Hematopoietic multipotent progenitor cell treated with erythropoietin and hydrocortisone succinate and interleukin-3 and kit ligand, for 6 days (in vitro differentiated cells): ENCODE data around the gene TWSG1.
"Not testable (repeated sequence)": the region's sequence is repeated elsewhere in the genome, so short reads cannot be mapped to it uniquely, and the experiment has no call there.

Experiments used
- DNase-seq: peaks from one replicate; pipeline ENCODE4 v3.0.0-alpha.2; 2015

The TWSG1 gene

DNA sequence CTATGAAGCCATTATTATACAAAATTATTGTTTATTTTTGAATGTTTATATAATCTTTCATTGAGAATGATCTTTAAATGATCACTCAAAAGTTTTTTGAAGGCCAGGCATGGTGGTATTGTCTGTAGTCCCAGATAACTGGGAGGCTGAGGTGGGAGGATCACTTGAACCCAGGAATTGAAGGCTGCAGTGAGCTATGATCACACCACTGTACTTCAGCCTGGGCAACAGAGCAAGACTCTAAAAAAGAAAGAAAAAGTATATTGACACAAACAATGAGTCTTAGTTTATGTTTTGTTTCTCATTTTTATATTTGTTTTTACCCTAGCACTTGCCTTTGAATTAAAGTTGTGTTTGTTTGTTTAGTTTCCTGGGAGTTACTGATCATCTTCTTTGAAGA lies 2.3 kb downstream of the TWSG1 start:
- DNase-seq: no peak

DNA sequence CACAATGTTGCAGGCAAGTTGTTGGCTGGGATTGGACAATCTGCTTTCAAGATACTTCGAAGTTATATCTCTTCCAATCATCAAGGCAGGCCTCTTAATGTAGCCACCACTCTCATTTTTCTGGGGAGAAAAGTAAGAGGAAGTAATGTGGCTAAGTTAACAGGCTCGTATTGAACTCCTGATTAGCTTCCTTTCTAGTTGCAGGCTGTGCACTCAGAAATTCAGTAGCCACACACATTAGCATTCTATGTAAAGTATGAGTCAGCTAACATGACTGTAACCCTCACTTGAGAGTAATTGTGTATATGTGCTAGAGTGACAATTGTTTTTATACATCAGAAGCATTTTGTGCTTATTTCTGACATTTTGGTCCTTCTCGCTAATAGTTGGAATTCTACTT lies 3.3 kb downstream of the TWSG1 start:
- DNase-seq: peak; percentile 79

DNA sequence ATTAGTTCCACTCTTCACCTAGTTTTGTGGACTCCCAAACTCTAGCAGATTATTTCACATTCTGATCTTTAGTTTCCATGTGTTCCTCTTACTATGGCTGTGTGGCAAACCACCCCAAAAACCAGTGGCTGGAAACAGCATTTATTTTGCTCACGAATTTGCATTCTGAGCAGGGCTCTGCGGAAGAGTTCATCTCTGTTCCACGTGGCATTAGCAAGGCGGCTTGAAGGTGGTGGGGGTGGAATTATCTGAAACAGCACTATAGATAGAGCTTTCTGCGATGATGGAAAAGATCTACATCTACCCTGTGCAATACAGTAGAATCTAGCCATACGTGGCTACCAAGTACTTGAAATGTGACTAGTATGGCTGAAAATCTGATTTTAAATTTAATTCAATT lies 5.9 kb downstream of the TWSG1 start:
- no peak for DNase-seq

DNA sequence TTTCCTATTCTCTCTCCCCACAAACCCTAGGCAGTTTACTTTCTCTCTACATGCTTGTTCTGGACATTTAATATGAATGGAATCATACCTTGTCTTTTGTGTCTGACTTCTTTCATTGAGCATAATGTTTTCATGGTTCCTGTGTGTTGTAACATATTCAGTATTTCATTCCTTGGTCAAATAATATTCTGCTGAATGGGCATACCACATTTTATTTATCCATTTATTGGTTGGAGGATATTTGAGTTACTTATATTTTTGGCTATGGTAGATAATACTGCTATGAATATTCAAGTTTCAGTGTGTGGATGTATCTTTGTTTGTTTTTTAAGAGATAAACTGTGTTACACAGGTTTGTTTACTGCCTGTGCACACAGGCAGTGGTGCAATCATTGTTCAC lies 9.0 kb downstream of the TWSG1 start:
- DNase-seq: no peak

DNA sequence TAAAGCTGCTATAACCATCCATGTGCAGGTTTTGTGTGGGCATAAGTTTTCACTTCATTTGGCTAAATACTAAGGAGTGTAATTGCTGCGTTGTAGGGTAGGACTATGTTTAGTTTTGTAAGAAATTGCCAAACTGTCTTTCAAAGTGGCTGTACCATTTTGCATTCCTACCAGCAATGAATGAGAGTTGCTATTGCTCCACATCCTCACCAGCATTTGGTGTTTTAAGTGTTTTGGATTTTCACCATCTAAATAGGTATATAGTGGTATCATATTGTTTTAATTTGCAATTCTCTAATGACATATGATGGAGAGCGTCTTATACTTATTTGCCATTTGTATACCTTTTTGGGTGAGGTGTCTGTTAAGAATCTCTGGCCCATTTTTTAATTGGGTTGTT lies 12.2 kb downstream of the TWSG1 start:
- no peak for DNase-seq

DNA sequence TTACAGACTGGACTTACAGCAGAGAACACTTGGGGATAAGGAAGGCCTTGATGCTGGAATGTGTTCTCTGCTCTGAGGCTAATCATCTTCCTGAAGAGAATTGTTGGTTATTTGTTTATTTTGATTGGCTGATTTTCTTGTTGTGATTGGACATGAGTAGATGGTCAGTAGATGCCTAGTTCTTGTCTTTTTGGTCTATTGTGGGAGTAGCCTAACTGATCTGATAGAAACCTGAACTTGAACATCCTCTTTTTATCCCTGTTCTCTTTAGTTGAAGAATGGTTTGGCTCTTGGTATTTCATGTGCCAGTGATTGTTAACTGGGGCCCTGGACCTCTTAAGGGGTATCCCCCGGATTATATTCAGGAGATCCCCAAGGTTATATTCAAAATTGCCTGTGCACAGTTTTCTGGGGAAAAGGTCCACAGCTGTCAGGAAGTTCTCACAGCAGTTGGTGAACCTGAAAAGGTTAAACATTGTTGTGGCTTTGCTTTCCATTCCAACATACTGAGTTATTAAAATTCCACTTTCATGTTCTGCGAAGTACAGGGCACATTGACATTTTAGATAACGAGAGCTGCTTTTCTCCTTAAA lies 13.6 kb downstream of the TWSG1 start:
- no peak for DNase-seq

DNA sequence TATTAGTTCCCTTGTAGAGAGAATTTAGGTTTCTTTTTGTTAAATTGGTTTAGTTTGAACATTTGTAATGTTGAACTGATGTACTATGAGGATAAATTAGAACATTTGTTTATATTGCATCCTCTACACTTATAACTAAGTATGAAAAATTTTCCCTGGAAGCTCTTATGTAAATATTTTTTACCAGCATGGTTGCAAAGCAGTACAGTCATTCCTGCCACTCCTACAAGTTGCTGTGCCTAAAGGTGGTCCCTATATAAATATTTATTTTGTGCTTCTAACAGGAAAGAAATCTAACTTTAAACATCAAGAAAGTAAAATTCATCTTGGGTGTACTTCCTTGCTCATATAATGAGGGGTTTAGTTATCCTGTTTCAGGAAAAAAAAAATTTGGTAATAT lies 14.2 kb downstream of the TWSG1 start:
- DNase-seq: no peak

DNA sequence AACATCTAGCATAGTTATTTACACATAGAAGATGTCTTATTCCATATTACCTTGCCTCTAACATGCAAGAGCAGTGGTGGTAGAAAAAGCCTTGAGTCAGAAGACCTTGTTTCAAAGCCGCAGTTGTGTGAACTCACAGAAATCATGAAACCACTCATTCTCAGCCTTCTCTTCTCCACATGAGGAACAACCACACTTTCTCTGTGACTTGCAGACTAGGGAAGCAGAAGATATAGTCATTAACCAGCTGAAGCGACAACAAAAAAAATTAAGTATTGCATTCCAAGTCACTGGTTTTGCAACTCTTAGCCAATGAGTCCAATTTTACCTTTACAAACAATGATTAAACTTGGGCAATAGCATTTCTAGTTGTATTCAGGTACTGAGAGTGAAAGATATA lies 19.0 kb downstream of the TWSG1 start:
- DNase-seq: peak; percentile 50

DNA sequence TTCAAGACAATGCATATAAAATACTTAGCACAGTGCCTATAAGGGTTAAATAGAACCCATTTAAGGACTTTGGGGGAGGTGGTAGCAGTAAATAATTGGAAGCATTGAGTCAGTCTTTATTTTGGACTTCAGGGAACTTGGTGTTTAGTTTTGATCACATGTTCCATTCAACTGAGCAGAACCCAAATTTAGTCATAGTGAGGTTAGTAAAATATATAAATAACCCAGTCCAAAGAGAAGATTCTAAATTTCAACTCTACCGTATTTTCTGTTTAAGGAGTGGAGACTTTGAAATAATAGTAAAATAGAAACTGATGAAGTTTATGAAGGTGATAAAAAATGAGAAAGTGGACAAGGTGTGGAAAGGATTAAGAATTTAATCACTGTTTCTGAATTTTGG lies 19.7 kb downstream of the TWSG1 start:
- DNase-seq: no peak

DNA sequence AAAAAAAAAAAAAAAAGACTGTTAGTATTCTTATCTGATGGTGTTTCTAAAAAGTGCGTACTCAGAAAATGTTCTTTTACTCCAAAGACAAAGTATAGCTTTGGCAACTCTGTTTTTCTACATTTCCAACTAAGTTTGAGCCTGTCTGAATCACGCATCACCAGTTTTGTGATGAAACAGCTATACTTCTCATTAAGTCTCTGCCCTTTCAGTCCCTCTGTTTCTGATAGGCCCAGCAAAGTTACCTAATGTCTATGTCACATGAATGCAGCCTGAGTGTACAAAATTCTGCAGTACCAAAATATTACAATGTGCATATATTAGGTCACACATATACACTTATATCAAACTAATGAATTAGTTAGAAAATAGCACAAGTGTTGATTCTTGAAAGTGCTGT lies 22.4 kb downstream of the TWSG1 start:
- peak; percentile 13 for DNase-seq

DNA sequence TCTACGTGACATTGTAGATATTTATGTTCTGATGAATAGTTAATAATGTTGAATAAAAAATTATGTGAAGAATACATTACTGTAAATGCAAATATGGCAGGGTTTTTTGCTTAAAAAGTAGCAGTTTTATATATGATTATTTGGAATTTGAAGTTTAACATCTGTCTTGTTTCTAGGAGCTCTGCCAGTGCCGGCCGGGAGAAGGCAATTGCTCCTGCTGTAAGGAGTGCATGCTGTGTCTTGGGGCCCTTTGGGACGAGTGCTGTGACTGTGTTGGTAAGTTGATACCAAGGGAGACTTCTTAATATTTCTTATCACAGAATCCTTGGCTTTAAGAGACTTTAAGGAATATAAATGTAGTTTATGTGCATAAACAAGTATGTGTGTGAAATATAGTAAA lies 25.2 kb downstream of the TWSG1 start:
- no peak for DNase-seq

DNA sequence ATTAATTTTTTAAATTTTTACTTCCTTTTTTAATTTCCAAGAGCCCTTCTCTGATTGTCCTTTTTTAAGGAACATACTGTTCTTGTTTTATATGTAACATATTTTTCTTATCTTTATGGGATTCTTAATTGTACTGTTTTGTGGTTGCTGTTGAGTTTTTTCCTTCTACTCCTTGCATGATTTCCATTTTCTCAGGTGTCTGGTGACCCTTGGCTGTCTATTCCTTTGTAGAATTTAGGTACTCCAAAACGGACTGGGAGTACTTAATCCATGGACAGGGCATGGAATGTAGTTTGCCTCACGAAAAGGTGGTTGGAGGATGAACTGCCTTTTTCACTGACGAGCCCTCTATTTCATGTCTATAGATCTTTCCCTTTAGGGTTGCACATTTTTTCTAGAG lies 26.6 kb downstream of the TWSG1 start:
- no peak for DNase-seq

DNA sequence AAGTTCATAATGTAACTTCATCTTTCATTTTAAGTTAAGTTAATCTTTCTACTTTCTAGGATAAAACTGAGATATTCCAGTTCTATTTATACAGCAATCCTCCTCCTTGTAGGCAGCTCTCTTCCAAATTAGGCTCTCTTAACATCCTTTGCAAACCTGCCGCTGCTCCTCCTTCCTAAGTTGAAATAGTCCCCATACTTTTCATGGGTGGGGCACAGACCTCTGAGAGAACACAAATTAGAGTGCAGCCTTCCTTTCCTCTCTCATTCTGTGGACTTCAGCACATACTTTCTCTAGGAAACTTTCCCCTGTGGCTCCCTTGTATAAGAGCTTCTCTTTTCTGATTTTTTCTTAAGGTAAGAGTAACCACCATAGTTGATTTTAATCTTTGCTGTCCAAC lies 28.3 kb downstream of the TWSG1 start:
- DNase-seq: no peak

DNA sequence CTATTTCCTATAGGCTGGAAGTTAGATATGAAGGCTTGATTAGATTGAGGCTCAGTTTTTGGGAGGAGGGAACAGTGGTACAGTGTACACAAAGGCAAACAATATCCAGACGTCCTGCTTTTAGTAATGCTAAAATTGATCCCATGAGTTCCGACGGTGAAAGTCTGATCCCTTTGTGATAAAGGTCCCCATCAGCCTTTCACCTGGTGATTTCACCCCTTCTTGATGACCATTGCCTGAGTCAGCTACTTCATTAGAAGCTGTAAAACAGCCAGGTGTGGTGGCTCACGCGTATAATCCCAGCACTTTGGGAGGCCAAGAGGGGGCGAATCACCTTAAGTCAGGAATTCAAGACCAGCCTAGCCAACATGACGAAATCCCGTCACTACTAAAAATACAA lies 29.7 kb downstream of the TWSG1 start:
- DNase-seq: no peak

DNA sequence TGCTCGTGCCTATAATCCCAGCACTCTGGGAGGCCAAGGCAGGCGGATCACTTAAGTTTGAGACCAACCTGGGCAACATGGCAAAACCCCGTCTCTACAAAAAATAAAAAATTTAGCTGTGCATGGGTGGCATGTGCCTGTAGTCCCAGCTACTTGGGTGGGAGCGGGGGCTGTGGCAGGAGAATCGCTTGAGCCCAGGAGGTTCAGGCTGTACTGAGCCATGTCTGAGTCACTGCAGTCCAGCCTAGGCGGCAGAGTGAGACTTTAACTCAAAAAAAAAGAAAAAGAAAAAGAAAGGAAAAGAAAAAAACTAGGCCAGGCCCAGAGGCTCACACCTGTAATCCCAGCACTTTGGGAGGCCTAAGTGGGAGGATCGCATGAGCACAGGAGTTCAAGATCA lies 30.8 kb downstream of the TWSG1 start:
- DNase-seq: no peak

DNA sequence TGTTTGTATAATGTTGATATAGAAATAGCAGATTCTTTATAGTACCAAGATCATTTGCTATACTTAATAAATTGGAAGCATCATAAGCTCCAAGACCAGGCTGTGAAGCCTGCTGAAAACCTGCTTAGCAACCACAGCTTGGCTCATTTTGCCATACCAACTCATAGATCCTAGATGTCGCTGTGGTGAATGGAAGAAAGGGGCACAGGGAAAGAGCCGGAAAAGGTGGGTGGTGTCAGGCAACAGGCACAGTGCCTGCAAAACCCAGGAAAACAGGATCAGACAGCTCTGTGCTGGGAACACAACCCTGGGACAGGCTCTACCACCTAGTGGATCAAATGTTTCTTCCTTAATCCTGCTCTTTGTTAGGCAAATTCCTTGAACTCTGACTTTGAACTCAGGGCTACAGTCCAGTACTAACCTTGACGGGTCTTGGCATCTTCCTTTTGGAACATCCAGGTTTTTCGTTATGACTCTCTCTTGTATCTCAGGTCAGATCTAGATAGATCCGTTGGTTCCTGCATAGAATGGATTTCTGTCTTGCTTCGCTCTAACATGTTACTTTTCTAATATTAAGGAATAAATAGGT lies 31.6 kb downstream of the TWSG1 start:
- DNase-seq: no peak

DNA sequence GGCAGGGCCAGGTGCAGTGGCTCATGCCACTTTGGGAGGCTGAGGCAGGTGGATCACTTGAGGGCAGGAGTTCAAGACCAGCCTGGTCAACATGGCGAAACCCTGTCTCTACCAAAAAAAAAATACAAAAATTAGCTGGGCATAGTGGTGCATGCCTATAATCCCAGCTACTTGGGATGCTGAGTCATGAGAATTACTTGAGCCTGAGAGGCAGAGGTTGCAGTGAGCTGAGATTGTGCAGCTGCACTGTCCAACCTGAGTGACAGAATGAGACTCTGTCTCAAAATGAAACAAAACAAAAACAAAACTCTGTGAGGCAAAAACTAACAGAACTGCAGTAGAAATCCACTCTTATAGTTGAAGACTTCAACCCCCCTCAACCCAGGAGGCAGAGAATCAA lies 38.7 kb downstream of the TWSG1 start:
- DNase-seq: not testable (repeated sequence)

DNA sequence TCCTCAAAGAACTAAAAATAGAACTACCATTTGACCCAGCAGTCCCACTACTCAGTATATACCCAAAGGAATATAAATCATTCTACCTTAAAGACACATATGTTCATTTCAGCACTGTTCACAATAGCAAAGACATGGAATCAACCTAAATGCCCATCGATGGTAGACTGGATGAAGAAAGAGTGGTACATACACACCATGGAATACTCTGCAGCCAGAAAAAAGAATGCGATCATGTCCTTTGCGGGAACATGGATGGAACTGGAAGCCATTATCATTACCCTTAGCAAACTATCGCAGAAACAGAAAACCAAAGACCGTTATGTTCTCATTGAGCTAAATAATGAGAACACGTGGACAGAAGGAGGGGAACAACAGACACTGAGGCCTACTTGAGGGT lies 44.5 kb downstream of the TWSG1 start:
- DNase-seq: no peak

DNA sequence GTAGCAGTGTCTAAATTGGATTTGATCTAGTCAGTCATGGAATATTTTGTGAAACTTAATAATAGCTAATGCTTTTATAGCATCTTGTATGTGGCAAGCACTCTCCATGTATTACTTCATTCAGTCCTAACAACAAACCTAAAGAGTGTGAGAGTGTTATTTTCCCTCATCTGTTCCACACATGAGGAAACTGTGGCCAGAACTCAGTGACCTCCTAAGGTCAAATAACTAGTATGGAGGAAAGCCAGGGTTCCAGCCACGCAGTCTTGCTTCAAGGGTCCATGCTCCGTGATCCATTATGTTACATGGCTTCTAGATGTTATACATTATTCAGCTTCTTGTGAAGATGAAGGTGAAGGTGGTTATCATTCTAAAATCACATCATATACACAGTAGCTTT lies 45.5 kb downstream of the TWSG1 start:
- no peak for DNase-seq

DNA sequence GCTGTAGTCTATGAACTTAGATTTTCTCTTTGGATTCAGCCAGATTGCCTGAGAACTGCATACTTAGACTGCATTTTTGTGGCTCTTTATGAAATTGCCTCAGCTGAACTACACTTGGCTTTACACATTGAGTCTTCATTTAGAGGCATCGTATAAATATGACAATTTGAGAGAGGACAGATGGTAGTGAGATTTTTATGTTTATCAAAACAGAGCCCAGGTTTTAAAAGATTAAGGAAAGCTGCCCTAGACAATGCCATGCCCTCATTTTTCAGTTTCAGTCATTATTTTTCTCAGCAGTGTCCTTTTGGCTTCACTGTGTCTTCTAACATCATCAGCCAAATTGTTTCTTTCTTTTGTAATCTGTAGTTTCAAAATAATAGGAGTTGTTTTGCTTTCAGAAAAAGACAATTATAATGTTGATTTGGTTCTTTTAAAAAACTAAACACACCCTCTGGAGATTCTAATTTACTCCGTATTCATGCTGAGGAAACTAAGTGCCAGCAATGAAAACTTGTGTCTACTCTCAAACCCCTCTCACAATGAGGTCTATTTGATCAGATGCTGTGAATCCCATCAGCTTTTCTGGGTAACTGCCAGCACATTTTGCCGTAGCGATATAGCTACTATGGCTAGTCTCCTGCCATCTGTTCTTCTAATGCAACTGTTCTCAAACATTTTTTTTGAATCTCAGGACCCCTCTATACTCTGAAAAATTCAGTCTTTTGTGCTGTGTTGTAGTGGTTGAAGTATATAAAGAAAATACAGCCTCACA lies 46.2 kb downstream of the TWSG1 start:
- DNase-seq: no peak

DNA sequence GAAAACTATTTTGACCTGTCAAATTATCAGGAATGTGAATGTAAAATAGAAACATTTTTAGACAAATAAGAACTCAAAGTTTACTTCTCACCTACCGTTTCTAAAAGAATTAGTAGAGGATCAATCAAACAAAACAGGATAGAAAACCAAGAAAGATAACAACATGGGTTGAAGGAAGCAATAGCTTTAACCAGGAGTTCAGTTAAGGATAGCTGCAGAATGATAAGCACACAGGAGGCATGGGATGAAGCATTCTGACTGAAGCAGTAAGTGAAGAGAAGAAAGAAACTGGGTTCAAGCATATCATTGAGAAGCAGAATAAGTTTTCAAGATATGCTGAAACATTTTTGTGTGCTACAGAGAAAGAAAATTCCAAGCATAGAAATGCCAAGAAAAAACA lies 52.3 kb downstream of the TWSG1 start:
- DNase-seq: peak; percentile 59

DNA sequence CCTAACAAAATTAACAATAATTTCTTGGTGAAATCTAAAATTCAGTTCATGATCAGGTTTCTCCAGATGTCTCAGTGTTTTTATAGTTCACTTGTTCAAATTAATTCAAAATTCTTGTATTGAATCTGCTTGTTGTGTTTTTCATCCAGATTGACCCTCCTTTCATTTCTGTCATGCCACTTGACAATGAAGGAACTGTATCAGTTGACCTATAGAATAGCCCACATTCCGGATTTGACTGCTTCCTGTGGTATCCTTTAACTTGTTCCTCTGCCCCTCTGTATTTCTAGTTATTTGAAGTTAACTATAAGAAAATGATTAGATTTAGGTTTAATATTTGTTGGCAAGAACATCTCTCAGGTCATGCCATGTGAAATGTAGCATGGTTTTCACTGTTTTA lies 53.3 kb downstream of the TWSG1 start:
- DNase-seq: no peak

DNA sequence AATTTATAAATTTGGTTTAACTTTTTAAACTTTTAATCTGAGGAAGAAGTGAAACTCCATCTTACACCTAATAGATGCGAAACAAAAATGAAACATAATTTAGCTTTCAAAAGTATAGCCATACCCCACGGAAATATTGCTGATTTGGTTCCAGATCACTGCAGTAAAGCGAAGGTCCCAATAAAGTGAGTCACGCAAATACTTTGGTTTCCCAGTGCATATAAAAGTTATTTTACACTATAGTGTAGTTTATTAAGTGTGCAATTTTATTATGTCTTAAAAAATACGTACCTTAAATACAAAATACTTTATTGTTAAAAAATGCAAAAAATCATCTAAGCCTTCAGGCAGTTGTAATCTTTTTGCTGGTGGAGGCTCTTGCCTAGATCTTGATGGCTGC lies 55.1 kb downstream of the TWSG1 start:
- DNase-seq: no peak

DNA sequence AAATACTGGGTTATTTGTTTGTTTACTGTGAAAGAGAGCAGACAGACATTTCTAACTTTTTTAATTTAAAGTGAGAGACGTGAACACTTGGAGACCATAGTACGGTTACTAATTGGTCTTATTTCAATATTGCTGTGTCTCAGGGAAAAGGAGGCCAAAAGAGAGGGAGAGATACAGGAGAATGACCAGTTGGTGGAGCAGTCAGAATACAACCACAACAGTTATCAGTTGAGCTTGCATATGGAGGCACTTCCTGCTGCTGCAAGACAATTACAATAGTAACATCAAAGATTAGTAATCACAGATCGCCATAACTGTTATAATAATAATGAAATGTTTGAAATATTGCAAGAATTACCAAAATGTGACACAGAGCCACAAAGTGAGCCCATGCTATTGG lies 58.2 kb downstream of the TWSG1 start:
- DNase-seq: peak; percentile 42

DNA sequence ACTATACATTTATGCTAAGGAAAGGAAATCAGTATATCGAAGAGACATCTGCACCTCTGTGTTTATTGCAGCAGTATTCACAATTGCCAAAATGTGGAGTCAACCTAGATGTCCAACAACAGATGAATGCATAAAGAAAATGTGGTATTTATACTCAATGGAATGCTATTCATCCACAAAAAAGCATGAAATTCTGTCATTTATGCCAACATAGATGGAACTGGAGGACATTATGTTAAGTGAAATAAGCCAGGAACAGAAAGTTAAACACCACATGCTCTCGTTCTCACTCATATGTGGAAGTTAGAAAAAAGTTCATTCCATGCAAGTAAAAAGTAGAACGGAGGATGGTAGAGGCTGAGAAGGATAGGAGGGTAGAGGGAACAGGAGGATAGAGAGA lies 59.5 kb downstream of the TWSG1 start:
- DNase-seq: no peak
